T-cell (primary cell): ENCODE results near the gene TMPRSS9. TPM values are rescaled to one million over a fixed set of nuclear protein-coding genes. Genes with fewer than 3 reads are reported as not detected.

Experiments
- ATAC-seq, 4 experiments: fragments of 200-7000 bp in 3 of 4; fragments of 150-1000 bp in 1 of 4; cut with Tn5 transposase; replicated peaks in 1 of 4; 1 replicate in 3 of 4; 2 replicates in 1 of 4; pipeline ENCODE4 v1.10.0; 2021; ENCODE audit warnings: moderate library complexity in 3 of 4, mild to moderate bottlenecking in 2 of 4, moderate number of reproducible peaks in 1 of 4
- CTCF ChIA-PET, 2 donors: fragments of 300-600 bp; sonication (Branson Sonifier 250); formaldehyde crosslinking; loops; one replicate each; lab custom pipeline; 2022; ENCODE audit warnings: antibody characterized with exemption in 2 of 2; lab: Charles Lee
- POLR2A ChIA-PET, 2 donors: fragments of 300-600 bp; sonication (Branson Sonifier 250); formaldehyde crosslinking; loops; one replicate each; lab custom pipeline; 2022; ENCODE audit warnings: antibody characterized with exemption in 2 of 2; lab: Charles Lee
- DNase-seq, 35 experiments: peaks; one replicate each; pipeline versions ENCODE4 v3.0.0 to v3.0.0-alpha.2; 2013 to 2023
- H3K27ac ChIP-seq: one replicate; pipeline ENCODE4 v1.5.1; 2013; ENCODE audit warnings: low read length
- H3K27me3 ChIP-seq, 2 experiments: replicated peaks in 1 of 2; 1 replicate in 1 of 2; 2 replicates in 1 of 2; pipeline versions ENCODE4 v1.6.1 to v1.7.0; 2013; ENCODE audit warnings: low read length in 1 of 2, mixed read lengths in 1 of 2; ENCODE audit not compliant: control insufficient read depth in 2 of 2, insufficient read depth in 2 of 2; ENCODE audit errors: extremely low read depth in 1 of 2
- H3K36me3 ChIP-seq, 2 donors: 1 replicate in 1 of 2; 2 replicates in 1 of 2; pipeline versions ENCODE4 v1.6.1 to v1.7.0; 2013; ENCODE audit warnings: low read length in 1 of 2; ENCODE audit not compliant: control insufficient read depth in 2 of 2, insufficient read depth in 1 of 2; ENCODE audit errors: extremely low read depth in 1 of 2
- H3K4me1 ChIP-seq, 2 experiments: 1 replicate in 1 of 2; 2 replicates in 1 of 2; pipeline versions ENCODE4 v1.6.1 to v1.7.0; 2013; ENCODE audit warnings: low read length in 2 of 2, mixed read lengths in 1 of 2; ENCODE audit not compliant: insufficient read depth in 2 of 2, control insufficient read depth in 1 of 2; ENCODE audit errors: extremely low read depth in 1 of 2
- H3K4me3 ChIP-seq, 2 donors: 1 replicate in 1 of 2; 2 replicates in 1 of 2; pipeline versions ENCODE4 v1.5.1 to v1.7.0; 2013; ENCODE audit warnings: mild to moderate bottlenecking in 2 of 2, low read length in 1 of 2, moderate library complexity in 1 of 2; ENCODE audit not compliant: control insufficient read depth in 1 of 2; ENCODE audit errors: extremely low read depth in 1 of 2
- H3K9me3 ChIP-seq: 2 replicates; pipeline ENCODE4 v1.7.0; 2013
- H3K27ac Mint-ChIP-seq, 2 donors: one replicate each; pipeline ENCODE4 v1.8.0; 2020 to 2021; ENCODE audit warnings: mild to moderate bottlenecking in 2 of 2, mixed read lengths in 2 of 2
- H3K27me3 Mint-ChIP-seq, 2 donors: one replicate each; pipeline ENCODE4 v1.8.0; 2021 to 2022; ENCODE audit warnings: mixed read lengths in 2 of 2
- H3K36me3 Mint-ChIP-seq: one replicate; pipeline ENCODE4 v1.8.0; 2021; ENCODE audit warnings: mixed read lengths
- H3K4me1 Mint-ChIP-seq, 3 donors: one replicate each; pipeline ENCODE4 v1.8.0; 2020 to 2022; ENCODE audit warnings: mixed read lengths in 3 of 3, mild to moderate bottlenecking in 1 of 3
- H3K4me3 Mint-ChIP-seq, 3 donors: one replicate each; pipeline ENCODE4 v1.8.0; 2020 to 2022; ENCODE audit warnings: mild to moderate bottlenecking in 3 of 3, mixed read lengths in 3 of 3, moderate library complexity in 3 of 3
- H3K9me3 Mint-ChIP-seq, 3 donors: one replicate each; pipeline ENCODE4 v1.8.0; 2020 to 2022; ENCODE audit warnings: mixed read lengths in 3 of 3
- WGBS: methylation state at CpG from one replicate; pipeline ENCODE4 v1.1.5; 2013; ENCODE audit warnings: missing lambda C conversion rate; ENCODE audit not compliant: insufficient coverage; 5-methylcytosine and 5-hydroxymethylcytosine counted together
- total RNA-seq, 35 experiments: library from RNA in 6 of 35; stranded (reverse) in 6 of 35; fragments of 120-200 nt in 1 of 35; gene quantifications; one replicate each; pipeline versions ENCODE4 v1.2.1 to v1.2.4 and lab custom pipeline; 2013 to 2026

The TMPRSS9 gene
- total RNA-seq, 5 donors from 2014 or later (not counting 1 experiment from before 2014, with no cell fraction given), result not detected

DNA sequence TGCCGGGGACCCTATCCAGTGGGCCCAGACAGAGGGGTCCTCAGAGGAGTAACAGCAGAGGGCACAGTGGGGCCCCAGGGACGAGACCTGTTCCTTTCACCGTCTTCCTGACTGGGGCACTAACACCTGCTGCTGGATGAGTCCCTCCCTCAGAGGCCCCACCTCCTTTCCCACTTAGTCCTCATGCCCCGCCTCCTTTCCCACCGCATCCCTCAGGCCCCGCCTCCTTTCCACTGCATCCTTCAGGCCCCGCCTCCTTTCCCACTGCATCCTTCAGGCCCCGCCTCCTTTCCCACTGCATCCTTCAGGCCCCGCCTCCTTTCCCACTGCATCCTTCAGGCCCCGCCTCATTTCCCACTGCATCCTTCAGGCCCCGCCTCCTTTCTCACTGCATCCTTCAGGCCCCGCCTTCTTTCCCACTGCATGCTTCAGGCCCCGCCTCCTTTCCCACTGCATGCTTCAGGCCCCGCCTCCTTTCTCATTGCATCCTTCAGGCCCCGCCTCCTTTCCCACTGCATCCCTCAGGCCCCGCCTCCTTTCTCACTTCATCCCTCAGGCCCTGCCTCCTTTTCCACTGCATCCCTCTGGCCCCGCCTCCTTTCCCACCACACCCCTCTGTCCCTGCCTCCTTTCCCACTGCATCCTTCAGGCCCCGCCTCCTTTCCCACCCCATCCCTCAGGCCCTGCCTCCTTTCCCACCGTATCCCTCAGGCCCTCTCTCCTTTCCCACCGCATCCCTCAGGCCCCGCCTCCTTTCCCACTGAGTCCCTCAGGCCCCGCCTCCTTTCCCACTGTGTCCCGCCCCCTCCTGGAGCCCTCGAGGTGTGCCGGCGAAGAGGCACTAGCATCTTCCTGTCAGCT is 24.8 kb upstream of the TMPRSS9 start:
- no peaks in the 10 kb centered on the region for H3K9me3 ChIP-seq
- H3K27ac ChIP-seq, result no peak overlapping the region
- ATAC-seq (no peak), DNase-seq (peak in 2 of 35 experiments; percentile 27 to 31)
- Mint-ChIP-seq H3K4me3 (peak overlapping the region in 1 of 3 donors; percentile 33), H3K4me1 (peaks cover 34 to 42% (median 36%) of the 10 kb centered on the region in 3 donors), H3K27me3 (no peaks in the 10 kb centered on the region), H3K36me3 (peaks cover 11% of the 10 kb centered on the region), H3K27ac (peak overlapping the region; percentile 17 to 63), H3K9me3 (no peaks in the 10 kb centered on the region)
- ChIA-PET POLR2A (no interaction called here), CTCF (no interaction called here)
- peaks cover 8 to 45% of the 10 kb centered on the region in 2 experiments for H3K4me1 ChIP-seq
- H3K27me3 ChIP-seq, result no peaks in the 10 kb centered on the region
- H3K36me3 ChIP-seq, result peaks cover 8 to 10% of the 10 kb centered on the region in 2 donors
- 96% methylated on average over 23 of the region's 26 CpGs for WGBS
- H3K4me3 ChIP-seq, result no peak overlapping the region

DNA sequence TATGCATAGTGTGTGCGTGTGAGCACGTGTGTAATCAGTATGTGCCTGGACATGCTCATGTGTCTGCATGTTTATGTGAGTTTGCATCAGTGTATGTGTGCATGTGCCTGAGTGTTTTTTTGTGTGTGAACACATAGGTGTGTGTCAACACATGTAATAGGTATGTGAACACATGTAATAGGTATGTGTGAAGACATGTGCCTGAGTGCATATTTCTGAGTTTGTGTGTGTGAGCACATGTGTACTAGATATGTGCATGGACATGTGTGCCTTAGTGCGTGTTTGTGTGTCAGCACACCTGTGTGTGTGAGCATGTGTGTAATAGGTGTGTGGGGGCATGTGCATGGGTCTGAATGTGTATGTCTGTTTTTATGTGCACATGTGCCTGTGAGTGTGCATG is 24.2 kb upstream of the TMPRSS9 start:
- Histone ChIP-seq H3K27me3 (no peaks in the 10 kb centered on the region), H3K9me3 (no peaks in the 10 kb centered on the region), H3K4me3 (no peak overlapping the region), H3K36me3 (peaks cover 8 to 10% of the 10 kb centered on the region in 2 donors), H3K27ac (no peak overlapping the region), H3K4me1 (peaks cover 8 to 39% of the 10 kb centered on the region in 2 experiments)
- H3K27ac Mint-ChIP-seq, result peak overlapping the region; percentile 17 to 63
- POLR2A ChIA-PET, result no interaction called here
- no peaks in the 10 kb centered on the region for H3K9me3 Mint-ChIP-seq
- CTCF ChIA-PET, result no interaction called here
- no peak for DNase-seq
- H3K27me3 Mint-ChIP-seq, result no peaks in the 10 kb centered on the region
- H3K4me1 Mint-ChIP-seq, result peaks cover 29 to 36% (median 31%) of the 10 kb centered on the region in 3 donors
- WGBS, result 100% methylated on average over 3 of the region's 3 CpGs
- ATAC-seq, result no peak
- peaks cover 11% of the 10 kb centered on the region for H3K36me3 Mint-ChIP-seq
- H3K4me3 Mint-ChIP-seq, result peak overlapping the region in 1 of 3 donors; percentile 33

DNA sequence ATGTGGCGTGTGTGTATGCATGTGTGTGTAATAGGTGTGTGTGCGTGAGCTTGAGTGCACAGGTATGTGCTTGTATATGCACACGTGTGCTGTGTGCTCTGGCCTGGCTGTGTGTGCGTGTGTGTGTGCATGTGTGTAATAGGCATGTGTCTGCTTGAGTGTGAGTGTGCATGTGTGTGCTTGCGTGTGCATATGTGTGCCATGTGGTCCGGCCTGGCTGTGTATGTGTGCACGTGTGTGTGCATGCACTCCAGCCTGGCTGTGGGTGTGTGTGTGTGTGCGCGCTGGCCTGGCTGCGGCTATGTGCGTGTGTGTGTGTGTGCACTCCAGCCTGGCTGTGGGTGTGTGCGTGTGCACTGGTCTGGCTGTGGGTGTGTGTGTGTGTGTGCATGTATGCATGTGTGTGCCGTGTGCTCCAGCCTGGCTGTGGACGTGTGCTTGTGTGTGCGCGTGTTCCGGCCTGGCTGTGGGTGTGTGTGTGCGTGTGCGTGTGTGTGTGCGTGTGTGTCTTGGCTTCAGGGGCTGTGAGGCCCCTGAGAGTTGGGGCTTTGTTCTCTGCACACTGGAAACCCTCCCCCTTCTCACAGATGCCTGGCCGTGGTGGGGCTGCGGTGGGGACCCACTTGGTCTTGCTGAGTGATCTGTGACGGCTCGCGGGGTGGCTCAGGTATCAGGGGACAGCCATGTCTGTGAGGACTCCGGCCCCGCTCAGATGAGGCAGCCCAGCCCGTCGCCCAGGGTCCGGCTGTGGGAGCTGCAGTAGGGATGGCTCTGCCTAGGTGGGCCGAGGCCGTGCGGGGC is 23.3 kb upstream of the TMPRSS9 start:
- H3K4me1 Mint-ChIP-seq, result peaks cover 20 to 31% (median 27%) of the 10 kb centered on the region in 3 donors
- peaks cover 11% of the 10 kb centered on the region for H3K36me3 Mint-ChIP-seq
- H3K27ac ChIP-seq, result no peak overlapping the region
- DNase-seq (no peak), ATAC-seq (no peak)
- no peaks in the 10 kb centered on the region for H3K9me3 ChIP-seq
- no peak overlapping the region for H3K4me3 ChIP-seq
- no peaks in the 10 kb centered on the region for H3K27me3 Mint-ChIP-seq
- POLR2A ChIA-PET, result no interaction called here
- no peaks in the 10 kb centered on the region for H3K9me3 Mint-ChIP-seq
- H3K4me3 Mint-ChIP-seq, result no peak overlapping the region
- CTCF ChIA-PET, result no interaction called here
- no peaks in the 10 kb centered on the region for H3K27me3 ChIP-seq
- WGBS, result 92% methylated on average over 24 of the region's 33 CpGs
- H3K27ac Mint-ChIP-seq, result no peak overlapping the region
- peaks cover 8 to 30% of the 10 kb centered on the region in 2 experiments for H3K4me1 ChIP-seq
- peaks cover 10 to 15% of the 10 kb centered on the region in 2 donors for H3K36me3 ChIP-seq

DNA sequence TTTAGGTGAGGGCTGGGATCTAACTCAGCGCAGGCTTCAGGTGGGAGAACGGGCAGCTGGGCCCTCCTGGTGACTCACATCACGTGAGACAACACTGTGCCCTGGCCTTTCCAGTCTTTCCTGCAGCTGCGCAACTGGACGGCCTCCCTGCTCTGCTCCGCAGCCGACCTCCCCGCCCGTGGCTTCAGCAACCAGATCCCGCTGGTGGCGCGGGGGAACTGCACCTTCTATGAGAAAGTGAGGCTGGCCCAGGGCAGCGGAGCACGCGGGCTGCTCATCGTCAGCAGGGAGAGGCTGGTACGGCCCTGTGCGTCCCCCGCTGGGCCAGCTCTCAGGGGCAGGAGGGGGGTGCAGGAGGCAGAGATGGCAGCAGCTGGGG is 22.7 kb upstream of the TMPRSS9 start:
- peaks cover 4 to 24% of the 10 kb centered on the region in 2 experiments for H3K4me1 ChIP-seq
- no peak for ATAC-seq
- CTCF ChIA-PET, result no interaction called here
- no peaks in the 10 kb centered on the region for H3K27me3 ChIP-seq
- WGBS, result 97% methylated on average over 15 of the region's 19 CpGs
- H3K27ac ChIP-seq, result no peak overlapping the region
- DNase-seq, result no peak
- POLR2A ChIA-PET, result no interaction called here
- Mint-ChIP-seq H3K27ac (no peak overlapping the region), H3K4me3 (no peak overlapping the region), H3K9me3 (no peaks in the 10 kb centered on the region), H3K36me3 (peaks cover 11% of the 10 kb centered on the region), H3K27me3 (no peaks in the 10 kb centered on the region), H3K4me1 (peaks cover 14 to 27% (median 21%) of the 10 kb centered on the region in 3 donors)
- H3K4me3 ChIP-seq, result no peak overlapping the region
- no peaks in the 10 kb centered on the region for H3K9me3 ChIP-seq
- H3K36me3 ChIP-seq, result peaks cover 10 to 15% of the 10 kb centered on the region in 2 donors

DNA sequence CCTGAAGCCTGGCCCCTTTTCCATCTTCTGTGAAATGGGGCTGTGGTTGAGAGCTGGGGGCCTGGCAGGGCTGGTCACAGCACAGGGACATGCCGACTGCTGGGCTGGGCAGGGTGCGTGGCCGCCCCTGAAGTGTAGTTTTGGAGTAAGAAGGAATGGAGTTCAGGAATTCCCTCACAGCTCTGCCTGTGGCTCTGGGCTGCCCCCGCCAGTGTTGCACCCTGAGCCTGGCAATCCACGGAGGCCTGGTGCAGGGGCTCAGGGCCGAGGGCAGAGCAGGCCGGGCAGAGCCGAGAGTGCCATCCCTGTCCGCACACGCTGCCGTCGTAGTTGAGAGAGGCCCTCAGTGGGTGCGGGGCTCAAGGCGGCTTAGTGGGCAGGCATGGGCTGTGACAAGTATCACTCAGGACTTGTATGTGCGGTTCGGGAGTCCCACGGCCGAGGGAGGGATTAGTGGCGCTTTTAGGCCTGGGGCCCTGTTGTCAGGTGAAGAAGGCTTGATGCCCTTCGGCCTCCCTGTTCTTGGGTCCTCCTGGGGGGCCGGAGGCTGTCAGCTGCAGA is 21.9 kb upstream of the TMPRSS9 start:
- ATAC-seq, result no peak
- no peak overlapping the region for H3K27ac ChIP-seq
- CTCF ChIA-PET, result no interaction called here
- Mint-ChIP-seq H3K36me3 (peaks cover 11% of the 10 kb centered on the region), H3K27ac (no peak overlapping the region), H3K4me3 (no peak overlapping the region), H3K27me3 (no peaks in the 10 kb centered on the region), H3K9me3 (no peaks in the 10 kb centered on the region), H3K4me1 (peaks cover 11 to 21% (median 17%) of the 10 kb centered on the region in 3 donors)
- H3K36me3 ChIP-seq, result peaks cover 13 to 15% of the 10 kb centered on the region in 2 donors
- POLR2A ChIA-PET, result no interaction called here
- no peaks in the 10 kb centered on the region for H3K27me3 ChIP-seq
- peaks cover 2 to 16% of the 10 kb centered on the region in 2 experiments for H3K4me1 ChIP-seq
- no peak overlapping the region for H3K4me3 ChIP-seq
- no peaks in the 10 kb centered on the region for H3K9me3 ChIP-seq
- 94% methylated on average over 21 of the region's 21 CpGs for WGBS
- no peak for DNase-seq
